GM19438 (cell line): ENCODE results near the gene GPR4.
A peak's percentile ranks its signal among the peaks of the same experiment; 100 is the strongest.

Source experiments
- ATAC-seq: cut with Tn5 transposase; IDR thresholded peaks from one replicate; pipeline ENCODE4 v1.9.1; 2021; ENCODE audit warnings: low read depth; ENCODE audit not compliant: unreplicated experiment

The GPR4 gene

GRCh38 chr19:45591004-45591637 lies 10.9 kb downstream of the GPR4 start:
- no peak for ATAC-seq

DNA sequence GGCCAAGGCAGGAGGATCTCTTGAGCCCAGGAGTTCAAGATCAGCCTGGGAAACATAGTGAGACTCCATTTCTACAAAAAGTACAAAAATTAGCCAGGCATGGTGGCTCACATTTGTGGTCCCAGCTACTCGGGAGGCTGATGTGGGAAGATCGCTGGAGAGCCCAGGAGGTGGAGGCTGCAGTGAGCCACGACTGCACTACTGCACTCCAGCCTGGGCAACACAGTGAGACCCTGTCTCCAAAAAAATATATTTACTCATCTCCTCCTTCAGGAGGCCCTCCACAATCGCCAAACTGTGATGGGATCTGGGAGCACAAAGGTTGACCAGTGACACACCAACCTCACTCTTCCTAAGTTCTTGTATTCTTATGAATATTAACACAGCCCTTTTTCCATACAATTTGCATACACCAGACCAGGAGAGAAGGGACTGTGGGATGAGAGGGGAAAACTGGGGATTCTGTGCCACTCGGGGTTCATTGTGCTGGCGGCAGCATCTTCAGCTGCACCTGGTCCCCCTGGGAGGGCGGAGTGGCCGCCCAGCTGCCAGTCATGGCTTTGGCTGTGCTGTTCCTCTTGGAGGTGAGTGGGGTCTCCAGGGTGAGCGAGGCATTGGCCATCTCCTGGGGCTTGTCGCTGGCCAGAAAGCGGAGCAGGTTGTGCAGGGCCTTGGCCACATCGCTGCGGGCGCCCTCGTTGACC lies 11.6 kb downstream of the GPR4 start:
- no peak for ATAC-seq

GRCh38 chr19:45589768-45590167 lies 12.2 kb downstream of the GPR4 start:
- ATAC-seq: no peak

DNA sequence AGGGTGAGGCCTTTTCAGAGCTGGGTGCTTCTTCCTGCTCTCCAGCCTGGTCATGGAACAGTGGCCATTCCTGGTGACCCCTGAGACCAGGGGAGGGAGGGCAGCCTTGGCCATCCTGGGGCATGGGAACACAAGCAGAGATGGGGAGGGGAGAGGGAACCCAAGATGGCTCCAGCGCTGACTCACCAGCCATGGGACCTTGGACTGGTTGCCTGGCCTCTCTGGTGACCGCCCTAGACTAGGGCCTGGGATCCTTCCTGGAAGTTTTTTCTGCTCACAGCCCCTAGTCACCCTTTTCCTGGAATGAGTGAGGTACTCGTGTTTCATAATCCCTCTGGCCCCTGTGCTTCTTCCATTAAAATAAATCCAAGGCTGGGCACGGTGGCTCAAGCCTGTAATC lies 14.1 kb downstream of the GPR4 start:
- no peak for ATAC-seq

- ATAC-seq: no peak
Measured at GRCh38 chr19:45585158-45585577, 16.8 kb downstream of the GPR4 start.

- peak; percentile 89 for ATAC-seq
Measured at GRCh38 chr19:45584332-45585157, 17.5 kb downstream of the GPR4 start, which contains the start of gene OPA3. Gene OPA3 (minus strand): TSS chr19:45584802. CDS start chr19:45584764, 38 bp downstream.

DNA sequence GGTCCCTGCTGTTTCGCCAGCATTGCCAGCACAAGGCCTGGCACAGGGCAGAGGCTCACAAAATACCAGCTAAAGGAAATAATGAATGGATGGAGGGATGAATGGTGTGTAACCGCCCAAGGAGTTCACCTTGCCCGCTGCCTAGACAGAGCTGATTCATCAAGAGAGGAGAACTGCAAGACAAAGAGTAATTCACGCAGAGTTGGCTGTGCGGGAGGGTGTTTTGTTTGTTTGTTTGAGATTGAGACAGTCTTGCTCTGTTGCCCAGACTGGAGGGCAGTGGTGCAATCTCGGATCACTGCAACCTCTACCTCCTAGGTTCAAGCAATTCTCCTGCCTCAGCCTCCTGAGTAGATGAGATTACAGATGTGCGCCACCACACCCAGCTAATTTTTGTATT lies 20.4 kb downstream of the GPR4 start:
- ATAC-seq: no peak

GRCh38 chr19:45578861-45579260 lies 23.2 kb downstream of the GPR4 start:
- ATAC-seq: no peak

GRCh38 chr19:45577111-45577905 lies 24.7 kb downstream of the GPR4 start:
- ATAC-seq: no peak

GRCh38 chr19:45576682-45577081 lies 25.3 kb downstream of the GPR4 start:
- no peak for ATAC-seq

DNA sequence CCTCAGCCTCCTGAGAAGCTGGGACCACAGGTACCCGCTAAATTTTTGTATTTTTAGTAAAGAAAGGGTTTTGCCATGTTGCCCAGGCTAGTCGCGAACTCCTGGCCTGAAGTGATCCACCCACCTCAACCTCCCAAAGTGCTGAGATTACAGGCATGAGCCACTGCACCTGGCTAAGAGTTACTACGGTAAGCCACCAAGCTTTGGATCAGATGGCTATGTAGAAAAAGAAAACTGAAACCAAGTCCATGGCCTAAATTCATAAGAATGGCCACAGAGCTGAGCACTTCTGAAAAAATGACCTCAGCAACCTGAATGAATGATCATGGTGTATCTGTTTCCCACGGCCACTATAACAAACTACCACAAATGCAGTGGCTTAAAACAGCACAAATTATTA lies 26.8 kb downstream of the GPR4 start:
- ATAC-seq: no peak

GRCh38 chr19:45574526-45574925 lies 27.5 kb downstream of the GPR4 start:
- ATAC-seq: no peak

DNA sequence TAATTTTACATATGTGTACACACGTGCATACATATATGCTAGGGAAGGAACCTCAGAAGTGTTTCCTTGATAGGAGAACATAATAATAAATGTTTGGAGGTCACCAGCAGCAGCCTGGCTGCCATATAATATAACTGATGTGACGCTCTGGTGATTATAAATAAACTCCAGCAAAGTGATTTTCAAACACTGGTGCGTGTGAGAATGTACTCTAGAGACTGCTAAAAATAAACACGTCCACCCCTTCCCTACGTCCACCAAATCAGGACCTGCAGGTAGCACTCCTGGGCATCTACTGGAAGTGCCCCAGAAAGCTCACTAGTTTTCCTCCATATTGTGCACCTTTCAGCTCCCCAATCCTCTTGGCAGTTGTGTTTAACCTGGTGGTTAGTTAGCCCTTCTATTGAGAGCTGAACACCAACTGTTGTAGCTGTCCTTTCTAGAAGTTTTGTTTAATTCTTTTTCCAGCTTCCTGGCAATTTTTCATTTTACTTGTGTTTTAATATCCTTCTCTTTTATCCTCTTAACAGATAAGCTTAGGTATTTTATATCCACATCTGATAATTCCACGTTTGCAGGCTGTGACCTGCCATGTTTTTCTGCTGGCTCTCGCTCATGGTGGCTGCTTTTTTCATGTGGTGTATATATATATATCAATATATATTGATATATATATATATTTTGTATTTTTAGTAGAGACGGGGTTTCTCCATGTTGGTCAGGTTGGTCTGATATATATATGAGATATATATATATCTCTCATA lies 30.4 kb downstream of the GPR4 start:
- ATAC-seq: no peak

DNA sequence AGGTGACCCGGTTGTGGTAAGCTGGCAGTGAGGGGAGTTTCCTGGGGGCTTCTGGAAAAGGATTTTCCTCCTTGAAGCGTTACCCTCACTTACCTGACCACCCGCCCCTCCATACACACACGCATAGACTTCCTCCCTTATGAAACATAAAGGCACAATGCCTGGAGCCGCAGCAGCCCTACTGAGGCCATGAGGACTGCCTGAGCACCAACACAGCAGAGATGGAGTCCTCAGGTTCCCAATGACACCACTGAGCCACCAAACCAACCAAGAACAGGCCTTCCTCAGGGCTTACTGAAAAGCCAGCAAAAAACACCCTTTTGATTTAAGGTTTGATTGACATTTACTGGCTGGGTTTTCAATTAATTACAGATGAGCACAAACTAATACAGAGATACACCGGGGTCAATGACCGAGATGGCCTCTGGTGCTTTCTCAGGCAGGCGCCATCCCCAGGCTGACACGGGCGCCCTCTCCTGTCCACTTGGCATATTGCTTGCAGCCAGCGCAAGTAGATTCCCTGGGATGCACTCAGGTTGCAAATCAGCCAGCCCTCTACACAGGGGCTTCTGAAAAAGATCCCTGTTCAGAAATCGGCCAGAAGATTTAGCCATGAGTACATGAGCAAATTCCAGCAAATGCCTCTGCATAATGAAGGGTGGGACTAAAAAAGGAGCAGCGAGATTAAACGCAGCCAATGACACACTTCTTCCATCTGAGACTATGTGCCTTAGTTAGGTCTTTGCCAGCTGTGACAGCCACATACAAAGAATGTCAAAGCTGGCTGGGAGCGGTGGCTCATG lies 32.2 kb downstream of the GPR4 start:
- ATAC-seq: no peak

GRCh38 chr19:45568732-45569131 lies 33.3 kb downstream of the GPR4 start:
- no peak for ATAC-seq

- ATAC-seq: no peak
Measured at GRCh38 chr19:45567609-45568008, 34.4 kb downstream of the GPR4 start.

DNA sequence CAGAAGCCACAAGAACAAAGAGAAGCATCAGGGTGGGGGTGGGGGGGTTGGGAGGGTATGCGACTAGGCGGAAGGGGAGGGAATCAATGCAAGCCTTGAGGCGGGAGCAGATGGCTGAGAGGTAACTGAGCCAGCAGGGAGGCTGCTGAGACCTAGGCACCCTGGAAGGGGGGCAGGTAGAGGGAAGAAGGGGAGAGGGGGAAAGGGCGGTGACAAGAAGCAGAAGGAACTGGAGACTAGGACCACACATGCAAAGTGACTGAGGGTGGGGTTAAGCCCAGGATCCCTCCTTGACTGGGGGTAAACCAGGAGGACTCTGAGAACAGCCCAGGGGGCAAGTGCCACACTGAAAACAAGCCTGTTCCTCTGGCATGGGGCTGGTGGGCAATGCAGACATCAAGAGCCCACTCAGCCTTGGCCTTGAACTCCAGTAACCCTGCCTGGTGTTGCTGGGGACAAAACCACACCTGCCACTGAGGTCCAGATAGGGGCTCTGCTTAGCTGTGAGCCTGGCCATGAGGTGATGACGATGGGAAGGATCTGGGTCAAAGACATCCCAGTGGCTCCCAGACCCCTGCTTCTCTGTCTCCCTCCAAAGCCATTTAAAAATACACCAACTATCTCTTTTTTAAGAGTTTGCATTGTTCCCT lies 37.8 kb downstream of the GPR4 start:
- no peak for ATAC-seq

- no peak for ATAC-seq
Measured at GRCh38 chr19:45560686-45561085, 41.3 kb downstream of the GPR4 start.

GRCh38 chr19:45560038-45560437 lies 42.0 kb downstream of the GPR4 start:
- no peak for ATAC-seq
